Left cardiac atrium (tissue), 4 donors: ENCODE measurements around the gene PPM1B. TPM values are rescaled to one million over a fixed set of nuclear protein-coding genes. Genes with fewer than 3 reads are reported as not detected.
"Not testable (repeated sequence)": the region's sequence is repeated elsewhere in the genome, so short reads cannot be mapped to it uniquely, and the experiment has no call there.

ENCODE experiments used
- ATAC-seq, 2 donors: fragments of 200-7000 bp; cut with Tn5 transposase; one replicate each; pipeline ENCODE4 v1.9.1; 2020; ENCODE audit warnings: mild to moderate bottlenecking in 2 of 2, moderate library complexity in 2 of 2
- DNase-seq: peaks from one replicate; pipeline ENCODE4 v3.0.0-alpha.2; 2020
- intact Hi-C, 2 donors: fragments of 100-400 bp; cut with DNase I; formaldehyde crosslinking; loops; one replicate each; pipeline versions ENCODE4 v1.14.1 to v1.15.1; 2022 to 2023
- total RNA-seq, 2 donors: library from RNA; stranded (reverse); fragmentation: NEBNext Ultra II Directional; extraction: Animal tissue kit (Norgen Biotek cat#: 25700); gene quantifications; one replicate each; pipeline ENCODE4 v1.2.1, GENCODE V29; 2021
- donor health status: DM: no; HTN: yes; CAD: no.
- donor health status: DM: no; HTN: yes; CAD: no; lungs with severe emphysema.
- donor health status: DM: yes; HTN: yes; CAD: no.
- donor health status: Dilated cardiomyopathy.

Gene PPM1B
- total RNA-seq, 2 donors from 2014 or later, result 41.1 to 42.3 TPM

DNA sequence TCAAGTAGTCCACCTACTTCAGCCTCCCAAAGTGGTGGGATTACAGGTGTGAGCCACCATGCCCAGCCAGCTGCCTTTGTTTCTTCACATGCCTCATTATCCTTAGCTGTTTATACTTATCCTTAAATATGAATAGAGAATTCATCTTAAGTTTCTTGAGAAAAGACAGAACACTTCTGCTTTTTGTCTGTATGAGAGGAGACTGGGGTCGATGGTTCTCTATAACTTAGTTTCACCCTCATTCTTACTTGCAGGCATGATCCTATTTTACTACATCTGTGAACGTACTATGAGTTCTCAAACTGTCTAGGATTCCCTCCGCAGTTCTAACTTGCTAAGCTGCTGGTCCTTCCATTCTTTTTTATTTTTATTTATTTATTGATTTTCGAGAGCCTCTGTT, 20.4 kb downstream of the PPM1B start:
- intact Hi-C loops, result no loop called here
- ATAC-seq (no peak), DNase-seq (no peak)

- DNase-seq, result no peak
- no peak for ATAC-seq
- intact Hi-C loops, result no loop called here
These were observed 21.9 kb downstream of the PPM1B start for GRCh38 chr2:44190526-44190925.

- ATAC-seq (no peak), DNase-seq (no peak)
- intact Hi-C loops, result no loop called here
These were observed 23.1 kb downstream of the PPM1B start for GRCh38 chr2:44191739-44192138.

GRCh38 chr2:44192646-44193045, 24.0 kb downstream of the PPM1B start:
- no peak for DNase-seq
- ATAC-seq, result no peak
- intact Hi-C loops, result no loop called here

GRCh38 chr2:44195714-44196113, 27.0 kb downstream of the PPM1B start:
- ATAC-seq (no peak), DNase-seq (no peak)
- intact Hi-C loops, result no loop called here

GRCh38 chr2:44197816-44198215, 29.1 kb downstream of the PPM1B start:
- DNase-seq (no peak), ATAC-seq (no peak)
- intact Hi-C loops, result no loop called here

DNA sequence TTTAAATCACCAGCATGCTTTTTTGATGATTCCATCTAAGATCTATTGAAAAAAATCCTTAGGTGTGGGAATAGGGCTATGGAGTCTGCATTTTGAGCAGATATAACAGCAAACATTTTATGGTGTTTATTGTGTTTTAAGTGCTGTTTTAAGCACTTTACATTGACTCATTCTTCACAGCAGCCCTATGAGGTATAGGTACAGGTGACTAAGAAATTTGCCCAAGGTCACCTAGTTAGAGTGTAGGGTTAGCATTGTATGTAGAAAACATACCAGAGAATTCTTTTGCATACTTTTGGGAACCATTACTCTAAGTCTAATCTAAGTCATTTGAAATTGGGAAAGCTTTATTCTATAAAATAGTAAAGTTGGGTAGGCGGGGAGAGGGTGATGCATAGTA, 31.3 kb downstream of the PPM1B start:
- intact Hi-C loops, result no loop called here

GRCh38 chr2:44200759-44201158, 32.1 kb downstream of the PPM1B start:
- intact Hi-C loops, result no loop called here
- no peak for ATAC-seq
- no peak for DNase-seq

More for the DNA sequence above, 31.3 kb downstream of the PPM1B start:
- ATAC-seq, result no peak
- no peak for DNase-seq

GRCh38 chr2:44201648-44202165, 33.0 kb downstream of the PPM1B start:
- DNase-seq (no peak), ATAC-seq (no peak)
- intact Hi-C loops, result no loop called here

GRCh38 chr2:44203542-44203941, 34.9 kb downstream of the PPM1B start:
- ATAC-seq (no peak), DNase-seq (no peak)
- intact Hi-C loops, result no loop called here

GRCh38 chr2:44205169-44205568, 36.5 kb downstream of the PPM1B start:
- no peak for DNase-seq
- intact Hi-C loops, result no loop called here
- no peak for ATAC-seq

GRCh38 chr2:44207102-44207501, 38.4 kb downstream of the PPM1B start:
- DNase-seq (no peak), ATAC-seq (no peak)
- intact Hi-C loops, result no loop called here

DNA sequence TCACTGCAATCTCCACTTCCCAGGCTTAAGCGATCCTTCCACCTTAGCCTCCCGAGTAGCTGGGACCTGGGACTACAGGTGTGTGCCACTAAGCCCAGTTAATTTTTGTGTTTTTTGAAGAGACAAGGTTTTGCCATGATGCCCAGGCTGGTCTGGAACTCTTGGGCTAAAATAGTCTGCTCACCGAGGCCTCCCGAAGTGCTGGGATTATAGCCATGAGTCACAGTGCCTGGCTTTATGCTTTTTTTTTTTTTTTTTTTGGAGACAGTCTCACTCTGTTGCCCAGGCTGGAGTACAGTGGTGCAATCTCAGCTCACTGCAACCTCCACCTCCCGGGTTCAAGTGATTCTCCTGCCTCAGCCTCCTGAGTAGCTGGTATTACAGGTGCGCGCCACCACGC, 39.0 kb downstream of the PPM1B start:
- DNase-seq, ATAC-seq, intact Hi-C loops: not testable (repeated sequence)

GRCh38 chr2:44210362-44210761, 41.7 kb downstream of the PPM1B start:
- intact Hi-C loops, result no loop called here
- ATAC-seq (no peak), DNase-seq (no peak)

GRCh38 chr2:44211183-44211582, 42.5 kb downstream of the PPM1B start:
- ATAC-seq (no peak), DNase-seq (no peak)
- intact Hi-C loops, result no loop called here

DNA sequence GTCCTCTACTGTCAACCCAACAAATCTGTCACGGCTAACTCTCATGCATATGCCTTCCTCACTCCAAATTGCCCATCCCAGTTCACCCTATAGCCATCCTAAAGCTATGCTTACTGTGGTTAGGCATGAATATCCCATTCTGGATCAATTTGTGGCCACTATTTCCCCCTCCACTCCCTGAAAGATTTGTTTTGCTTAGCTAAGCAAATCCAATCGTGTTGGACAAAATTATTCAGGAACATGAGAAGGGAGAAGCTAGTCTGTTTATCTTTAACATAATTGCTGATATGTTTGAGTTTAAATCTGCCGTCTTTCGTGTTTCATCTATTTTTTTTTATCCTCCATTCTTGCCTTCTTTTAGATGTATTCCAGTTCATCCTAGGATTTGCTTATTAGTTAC, 43.6 kb downstream of the PPM1B start:
- DNase-seq (no peak), ATAC-seq (no peak)
- intact Hi-C loops, result no loop called here

DNA sequence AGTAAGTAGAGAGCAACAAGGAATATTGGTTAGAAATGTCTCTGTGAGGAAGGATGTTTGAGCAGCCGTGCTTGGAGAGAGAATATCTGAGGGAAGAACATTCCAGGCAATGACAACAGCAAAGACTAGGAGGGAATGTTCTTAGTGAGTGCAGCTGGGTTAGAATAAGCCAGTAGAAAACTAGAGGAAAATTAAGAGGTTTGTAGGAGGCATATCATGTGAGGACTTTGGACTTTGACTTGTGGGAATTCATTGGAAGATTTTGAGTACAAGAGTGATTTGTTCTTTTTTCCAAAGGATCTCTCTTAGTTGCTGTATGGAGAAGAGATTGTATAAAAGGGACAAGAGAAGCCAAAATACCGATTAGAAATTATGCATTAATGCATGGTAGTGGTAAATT, 47.2 kb downstream of the PPM1B start:
- DNase-seq (no peak), ATAC-seq (no peak)
- intact Hi-C loops, result no loop called here

DNA sequence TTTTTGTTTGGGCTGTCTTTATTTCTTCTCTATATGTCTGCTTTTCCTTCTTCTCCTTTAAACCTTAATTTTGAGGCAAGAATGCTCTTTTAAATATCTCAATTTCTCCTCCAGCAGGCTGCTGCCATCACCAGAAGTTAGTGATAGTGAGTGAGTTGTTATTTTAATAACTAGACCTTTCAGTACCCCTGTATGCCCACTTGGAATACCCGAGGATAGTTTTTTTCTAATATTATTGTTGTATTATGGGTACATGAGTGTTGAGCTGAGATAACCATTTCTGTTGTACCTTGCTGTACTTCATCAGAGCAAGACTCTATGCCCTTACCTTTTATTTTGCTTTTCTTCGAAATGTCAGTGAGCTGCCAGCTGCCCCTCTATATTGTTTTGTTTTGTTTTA, 50.1 kb downstream of the PPM1B start:
- intact Hi-C loops, result no loop called here
- no peak for DNase-seq
- ATAC-seq, result no peak

DNA sequence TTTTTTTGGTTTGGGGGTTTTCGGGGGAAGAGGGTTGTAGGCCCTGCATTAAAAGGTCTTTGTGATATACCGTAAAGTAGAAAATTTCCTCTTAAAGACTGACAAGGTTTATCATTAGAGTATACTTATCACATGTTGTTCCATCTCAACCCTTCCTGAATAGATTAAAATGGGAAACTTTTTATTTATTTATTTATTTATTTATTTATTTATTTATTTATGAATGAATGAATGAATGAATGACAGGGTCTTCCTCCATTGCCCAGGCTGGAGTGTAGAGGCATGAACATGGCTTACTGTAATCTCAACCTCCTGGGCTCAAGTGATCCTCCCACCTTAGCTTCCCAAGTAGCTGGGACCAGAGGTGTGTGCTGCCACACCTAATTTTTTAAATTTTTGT, 58.1 kb downstream of the PPM1B start:
- no peak for ATAC-seq
- intact Hi-C loops, result no loop called here
- DNase-seq, result no peak

DNA sequence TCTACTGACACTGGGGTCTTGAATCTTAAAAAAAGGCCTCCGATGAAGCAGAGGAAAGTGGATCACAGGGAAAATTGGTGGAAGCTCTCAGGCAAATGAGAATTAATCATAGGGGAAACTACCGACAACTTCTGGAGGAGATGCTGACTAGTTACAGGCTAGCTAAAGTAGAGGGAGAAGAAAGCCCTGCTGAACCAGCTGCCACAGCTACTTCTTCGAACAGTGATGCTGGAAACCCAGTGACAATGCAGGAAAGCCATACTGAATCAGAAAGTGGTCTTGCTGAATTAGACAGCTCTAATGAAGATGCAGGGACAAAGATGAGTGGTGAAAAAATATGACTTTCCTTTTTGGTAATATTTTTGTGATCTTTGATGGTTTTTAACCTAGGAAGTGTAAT, 61.7 kb downstream of the PPM1B start:
- DNase-seq (no peak), ATAC-seq (no peak)
- intact Hi-C loops, result loop anchor here in 1 of 2 donors (10.0 kb wide), 1 partner anchor 146 kb away; no protein-coding TSS in a partner anchor

DNA sequence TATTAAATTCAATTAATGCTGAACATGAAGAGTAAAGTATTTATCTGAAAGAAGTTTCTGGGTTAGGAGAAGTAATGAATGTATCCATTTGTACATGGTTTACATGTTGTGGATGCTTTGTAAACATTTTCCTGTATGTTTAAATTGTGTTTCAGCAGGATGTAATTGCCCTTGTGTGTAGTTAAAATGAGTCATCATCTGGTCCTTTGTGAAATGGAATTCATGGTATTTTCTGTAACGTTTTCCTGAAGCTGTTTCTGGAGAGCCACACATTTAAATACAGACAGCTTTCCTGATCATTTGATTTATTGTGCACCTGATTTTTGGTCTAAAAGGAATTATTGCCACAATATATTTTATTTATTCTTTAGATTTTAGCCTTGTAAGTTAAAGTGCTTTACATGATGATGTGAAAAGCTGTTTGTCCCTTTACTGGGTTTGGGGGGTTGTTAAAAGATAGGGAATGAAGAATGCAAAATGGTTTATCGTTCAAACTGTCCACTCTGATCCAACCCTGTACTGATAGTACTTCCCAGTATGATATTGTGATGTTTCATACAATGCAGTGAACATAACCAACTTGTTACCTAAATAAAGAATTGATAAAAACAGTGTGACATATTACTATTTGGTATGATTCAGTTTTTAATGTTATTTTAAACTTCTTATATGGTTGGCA, 64.9 kb downstream of the PPM1B start:
- ATAC-seq (no peak), DNase-seq (no peak)
- intact Hi-C loops, result loop anchor here in 1 of 2 donors (10.0 kb wide), 1 partner anchor 149 kb away; no protein-coding TSS in a partner anchor
